A549 (cell line): ENCODE results near the gene GDF10. TPM values are rescaled to one million over a fixed set of nuclear protein-coding genes. Genes with fewer than 3 reads are reported as not detected.

Experiments
- ATAC-seq, 2 experiments: fragments of 200-7000 bp in 1 of 2; fragments of >200 bp in 1 of 2; cut with Nextera tagmentation in 1 of 2; cut with Tn5 transposase in 1 of 2; 3 replicates each; pipeline versions ENCODE4 v1.8.0 to v1.9.1; 2018 to 2020; ENCODE audit warnings: mild to moderate bottlenecking in 1 of 2, moderate library complexity in 1 of 2
- CTCF ChIA-PET: fragments of 300-600 bp; sonication (Branson Sonifier 250); formaldehyde crosslinking; extraction: SDS; loops from one replicate; lab custom pipeline; 2021; ENCODE audit warnings: antibody characterized with exemption, inconsistent platforms; lab: Yijun Ruan, JAX
- POLR2A ChIA-PET: fragments of 350-600 bp; formaldehyde crosslinking; extraction: SDS; loops from one replicate; lab custom pipeline; 2021; ENCODE audit warnings: antibody characterized with exemption, inconsistent platforms; lab: Yijun Ruan, JAX
- DNase-seq, 2 experiments: peaks; one replicate each; pipeline versions ENCODE4 v3.0.0 to v3.0.0-alpha.2; 2011 to 2016; ENCODE audit warnings: low read depth in 1 of 2, low spot score in 1 of 2
- FAIRE-seq: peaks from 2 replicates; lab custom pipeline; 2011; peaks lifted over from hg19 to GRCh38; lab: Jason Lieb, UNC
- H3K27ac ChIP-seq, 2 experiments: fragments of >200 bp; sonication (Bioruptor Twin); formaldehyde crosslinking; 3 replicates each; pipeline ENCODE4 v1.5.1; 2016 to 2017
- H3K4me1 ChIP-seq: fragments of >200 bp; sonication (Bioruptor Twin); formaldehyde crosslinking; 3 replicates; pipeline ENCODE4 v1.6.1; 2016
- H3K4me2 ChIP-seq: fragments of >200 bp; sonication (Bioruptor Twin); formaldehyde crosslinking; 3 replicates; pipeline ENCODE4 v1.6.1; 2016
- H3K4me3 ChIP-seq: fragments of >200 bp; sonication (Bioruptor Twin); formaldehyde crosslinking; 3 replicates; pipeline ENCODE4 v1.5.1; 2016
- H3K9me3 ChIP-seq: fragments of >200 bp; sonication (Bioruptor Twin); formaldehyde crosslinking; 3 replicates; pipeline ENCODE4 v1.6.1; 2016
- BCL3 ChIP-seq: fragments of >200 bp; sonication (Bioruptor Twin); formaldehyde crosslinking; IDR thresholded peaks from 3 replicates; pipeline ENCODE4 v1.6.1; 2016
- CBX8 ChIP-seq: fragments of 200-600 bp; sonication (generic); IDR thresholded peaks from 2 replicates; pipeline ENCODE4 v1.6.1; 2016
- CEBPB ChIP-seq, 2 experiments: fragments of >200 bp in 1 of 2; sonication (Bioruptor Twin) in 1 of 2; formaldehyde crosslinking in 1 of 2; IDR thresholded peaks; 2 replicates each; pipeline ENCODE4 v1.6.1; 2012 to 2016
- CHD2 ChIP-seq: fragments of 150-350 bp; IDR thresholded peaks from 2 replicates; pipeline ENCODE4 v1.6.1; 2014; ENCODE audit warnings: low read length; ENCODE audit not compliant: partially characterized antibody
- CHD4 ChIP-seq: fragments of 200-600 bp; sonication (generic); IDR thresholded peaks from 2 replicates; pipeline ENCODE4 v1.6.1; 2016; ENCODE audit warnings: antibody characterized with exemption, mild to moderate bottlenecking, borderline replicate concordance
- EHMT2 ChIP-seq: fragments of 200-600 bp; sonication (generic); IDR thresholded peaks from 2 replicates; pipeline ENCODE4 v1.6.1; 2016; ENCODE audit warnings: antibody characterized with exemption, low read depth, mild to moderate bottlenecking, moderate library complexity
- FOSL2 ChIP-seq, 2 experiments: fragments of 450-650 bp in 1 of 2; fragments of >200 bp in 1 of 2; sonication (Bioruptor Twin) in 1 of 2; formaldehyde crosslinking; IDR thresholded peaks; 2 replicates each; pipeline versions ENCODE4 v1.5.0 to v1.6.1; 2016 to 2020; ENCODE audit warnings: mild to moderate bottlenecking in 1 of 2, moderate library complexity in 1 of 2
- GATA3 ChIP-seq: IDR thresholded peaks from 2 replicates; pipeline ENCODE4 v1.6.1; 2012; ENCODE audit warnings: borderline replicate concordance
- HOXA7 ChIP-seq: fragments of 250-450 bp; sonication (Bioruptor Pico); IDR thresholded peaks from 2 replicates; pipeline ENCODE4 v1.5.0; 2020; ENCODE audit warnings: mild to moderate bottlenecking, moderate library complexity
- JUN ChIP-seq, 2 experiments: fragments of >200 bp; sonication (Bioruptor Twin); formaldehyde crosslinking; IDR thresholded peaks; 2 replicates in 1 of 2; 3 replicates in 1 of 2; pipeline ENCODE4 v1.6.1; 2016 to 2017
- JUNB ChIP-seq: fragments of >200 bp; sonication (Bioruptor Twin); formaldehyde crosslinking; IDR thresholded peaks from 2 replicates; pipeline ENCODE4 v1.6.1; 2016
- KDM5A ChIP-seq: fragments of 200-600 bp; sonication (generic); IDR thresholded peaks from 2 replicates; pipeline ENCODE4 v1.6.1; 2016; ENCODE audit warnings: antibody characterized with exemption, mild to moderate bottlenecking
- MAFK ChIP-seq: fragments of 450-650 bp; IDR thresholded peaks from 2 replicates; pipeline ENCODE4 v1.6.1; 2014; ENCODE audit not compliant: partially characterized antibody
- MYC ChIP-seq: IDR thresholded peaks from 2 replicates; pipeline ENCODE4 v1.6.1; 2012; ENCODE audit warnings: mild to moderate bottlenecking, inconsistent platforms, low read length, improper control_type of control experiment, borderline replicate concordance
- NFE2L2 ChIP-seq: fragments of 150-350 bp; conservative IDR thresholded peaks from 2 replicates; pipeline ENCODE4 v1.6.1; 2014; ENCODE audit warnings: low read length
- NR3C1 ChIP-seq: fragments of >200 bp; sonication (Bioruptor Twin); formaldehyde crosslinking; IDR thresholded peaks from 3 replicates; pipeline ENCODE4 v1.6.1; 2017
- POLR2A ChIP-seq: IDR thresholded peaks from 2 replicates; pipeline ENCODE4 v1.6.1; 2012; ENCODE audit warnings: mild to moderate bottlenecking, low read length
- POLR2AphosphoS2 ChIP-seq: conservative IDR thresholded peaks from 2 replicates; pipeline ENCODE4 v1.6.1; 2012; ENCODE audit warnings: low read length, improper control_type of control experiment, inconsistent platforms
- RARB ChIP-seq: fragments of 250-450 bp; sonication (Bioruptor Pico); IDR thresholded peaks from 2 replicates; pipeline ENCODE4 v1.8.0; 2021; ENCODE audit warnings: mild to moderate bottlenecking, moderate library complexity
- RFX5 ChIP-seq: fragments of 450-650 bp; IDR thresholded peaks from 2 replicates; pipeline ENCODE4 v1.7.1; 2014; ENCODE audit warnings: antibody characterized with exemption, mild to moderate bottlenecking, moderate library complexity
- SREBF2 ChIP-seq: fragments of 450-650 bp; IDR thresholded peaks from 2 replicates; pipeline ENCODE4 v1.6.1; 2014; ENCODE audit warnings: mild to moderate bottlenecking, moderate library complexity
- TFCP2L1 ChIP-seq: fragments of 250-450 bp; sonication (Bioruptor Pico); IDR thresholded peaks from 2 replicates; pipeline ENCODE4 v1.5.0; 2021; ENCODE audit warnings: mild to moderate bottlenecking
- TP53 ChIP-seq: fragments of 250-450 bp; sonication (Bioruptor Pico); IDR thresholded peaks from 2 replicates; pipeline ENCODE4 v1.5.0; 2021; ENCODE audit warnings: mild to moderate bottlenecking, moderate library complexity
- WGBS: methylation state at CpG from one replicate; pipeline ENCODE4 v1.1.6; 2017; ENCODE audit errors: missing lambda C conversion rate; 5-methylcytosine and 5-hydroxymethylcytosine counted together
- polyA plus RNA-seq, 4 experiments: library from polyadenylated mRNA; depleted of rRNA in 3 of 4; stranded (reverse); fragments of >200 nt; fragmentation: RNase III in 1 of 4; extraction: RNeasy Plus Mini Kit Qiagen cat#74134 plus additional on column Dnase treatment in 1 of 4; gene quantifications; 2 replicates in 3 of 4; 3 replicates in 1 of 4; pipeline ENCODE4 v1.2.3, GENCODE V29; 2011 to 2017
- TF ChIP-seq, protein P1 (sequence below): fragments of 250-450 bp; sonication (Bioruptor Pico); IDR thresholded peaks from 2 replicates; pipeline ENCODE4 v1.5.0; 2021; ENCODE audit warnings: mild to moderate bottlenecking, moderate library complexity, borderline replicate concordance

GDF10 gene
- polyA plus RNA-seq, 2 of the 4 experiments (the other 2 are of a cell fraction) = 0.10 TPM; not detected in 1

- Histone ChIP-seq H3K4me3 (no peak overlapping the region), H3K4me2 (no peak overlapping the region), H3K9me3 (no peaks in the 10 kb centered on the region), H3K27ac (no peak overlapping the region), H3K4me1 (no peaks in the 10 kb centered on the region)
- ChIA-PET CTCF (interaction anchor here (1.0 to 1.6 kb wide), 4 partner anchors 17 to 257 kb away, joined by 3 to 6 read pairs (median 4); no protein-coding TSS in a partner anchor), POLR2A (no interaction called here)
- no peak for TF ChIP-seq JUN (IDR thresholded peaks at IDR 0.05)
- FAIRE-seq (no peak), ATAC-seq (no peak), DNase-seq (no peak)
- WGBS = 46% methylated on average over 6 of the region's 6 CpGs
Measured at GRCh38 chr10:47282005-47282656, 17.9 kb upstream of the GDF10 start.

DNA sequence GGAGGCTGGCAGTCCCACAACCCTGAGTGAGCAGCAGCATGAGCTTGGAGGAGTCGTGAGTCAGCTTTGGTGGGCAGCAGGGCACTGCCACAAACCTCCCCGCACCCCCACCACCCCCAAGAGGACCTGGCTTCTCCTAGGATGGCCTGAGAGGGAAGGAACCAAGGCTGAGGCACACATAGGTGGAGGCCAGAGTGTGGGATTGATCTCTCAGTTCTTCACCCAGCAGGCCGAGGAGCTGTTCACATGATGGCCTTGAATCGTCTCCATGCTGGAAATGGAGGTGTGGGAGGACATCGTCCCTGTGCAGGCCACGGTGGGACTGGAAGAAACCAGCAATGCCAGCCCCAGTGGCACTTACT, 17.4 kb upstream of the GDF10 start:
- CTCF ChIA-PET = interaction anchor here (0.6 to 1.6 kb wide), 5 partner anchors 17 to 258 kb away, joined by 3 to 6 read pairs (median 4); no protein-coding TSS in a partner anchor
- no peak for FAIRE-seq
- WGBS = 32% methylated on average over 6 of the region's 6 CpGs

DNA sequence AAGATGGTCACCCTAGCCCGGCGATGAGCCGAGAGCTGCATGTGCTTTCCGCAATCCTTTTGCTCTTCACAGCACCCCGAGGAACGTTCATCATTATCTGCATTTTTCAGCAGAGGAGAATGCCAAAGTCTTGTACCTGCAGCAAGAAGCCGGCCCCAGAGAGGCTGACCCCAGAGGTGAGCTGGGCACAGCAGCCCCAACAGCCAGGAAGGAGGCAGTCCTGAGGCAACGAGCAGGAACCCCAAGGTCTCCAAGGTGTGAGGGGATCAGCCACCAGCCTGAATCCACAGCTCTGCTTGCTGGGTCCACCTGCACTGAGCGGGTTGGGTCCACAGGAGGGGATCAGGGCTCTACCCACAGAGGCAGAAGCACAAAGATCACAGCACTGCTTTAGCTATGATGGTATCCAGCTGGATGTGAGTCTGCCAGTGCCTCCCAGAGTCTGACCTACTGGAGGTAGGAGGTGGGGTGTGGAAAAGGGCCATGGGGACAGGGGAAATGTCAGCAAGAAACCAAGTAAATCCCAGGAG, 16.8 kb upstream of the GDF10 start:
- ChIA-PET POLR2A (no interaction called here), CTCF (interaction anchor here (0.6 to 1.6 kb wide), 5 partner anchors 18 to 258 kb away, joined by 3 to 6 read pairs (median 4); no protein-coding TSS in a partner anchor)
- no peak overlapping the region for H3K4me3 ChIP-seq
- H3K27ac ChIP-seq = no peak overlapping the region
- 55% methylated on average over 8 of the region's 9 CpGs for WGBS
- H3K4me2 ChIP-seq = no peak overlapping the region
- DNase-seq = no peak
- H3K9me3 ChIP-seq = no peaks in the 10 kb centered on the region
- no peak for FAIRE-seq
- no peak for ATAC-seq
- H3K4me1 ChIP-seq = no peaks in the 10 kb centered on the region
- TF ChIP-seq CEBPB (IDR thresholded peaks at IDR 0.05) (no peak), CHD4 (no peak), EHMT2 (no peak), SREBF2 (no peak), POLR2AphosphoS2 (no peak), FOSL2 (IDR thresholded peaks at IDR 0.05) (no peak), FOSL2 (CRISPR knock-in tag; IDR thresholded peaks at IDR 0.05) (no peak), RARB (CRISPR knock-in tag) (no peak), HOXA7 (CRISPR knock-in tag) (no peak), NFE2L2 (no peak), TP53 (CRISPR knock-in tag) (no peak), MAFK (no peak)

More for the DNA sequence above, 17.4 kb upstream of the GDF10 start:
- TF ChIP-seq CBX8 = no peak
- TF ChIP-seq CHD2 = no peak
- TF ChIP-seq NR3C1 = no peak
- TF ChIP-seq BCL3 = no peak
- no peaks in the 10 kb centered on the region for H3K9me3 ChIP-seq
- DNase-seq (no peak), ATAC-seq (no peak)
- H3K27ac ChIP-seq = no peak overlapping the region
- POLR2A ChIA-PET = no interaction called here
- H3K4me2 ChIP-seq = no peak overlapping the region
- no peaks in the 10 kb centered on the region for H3K4me1 ChIP-seq
- no peak overlapping the region for H3K4me3 ChIP-seq

DNA sequence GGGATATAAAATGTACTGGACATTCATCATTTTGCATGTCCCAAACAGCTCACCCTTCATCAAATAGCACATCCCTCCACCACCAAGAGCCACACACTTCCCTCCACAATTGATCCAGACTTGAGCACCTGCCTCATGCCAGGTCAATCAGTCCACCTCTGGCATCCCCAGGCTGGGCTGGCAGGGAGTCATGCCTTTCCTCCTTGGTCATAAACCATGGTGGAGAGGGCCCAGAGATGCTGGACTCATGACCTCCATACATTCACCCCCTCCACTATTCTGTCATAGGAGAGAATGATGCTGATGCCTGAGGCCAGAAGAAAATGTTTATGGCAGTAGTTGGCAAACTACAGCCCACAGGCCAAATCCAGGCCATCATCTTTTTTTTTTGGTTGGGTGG, 16.1 kb upstream of the GDF10 start:
- ATAC-seq (no peak), FAIRE-seq (no peak), DNase-seq (no peak)
- Histone ChIP-seq H3K27ac (no peak overlapping the region), H3K4me2 (no peak overlapping the region), H3K4me1 (no peaks in the 10 kb centered on the region), H3K9me3 (no peaks in the 10 kb centered on the region), H3K4me3 (no peak overlapping the region)
- POLR2A ChIA-PET = no interaction called here
- CTCF ChIA-PET = interaction anchor here (1.4 to 1.6 kb wide), 2 partner anchors 19 to 24 kb away, joined by 3 to 4 read pairs; no protein-coding TSS in a partner anchor
- TF ChIP-seq BCL3 (no peak), CEBPB (IDR thresholded peaks at IDR 0.05) (no peak), KDM5A (no peak), RFX5 (no peak), NFE2L2 (no peak), GATA3 (no peak), JUNB (no peak), POLR2A (no peak), TFCP2L1 (CRISPR knock-in tag) (no peak), MYC (no peak)
- TF ChIP-seq, protein P1, sequence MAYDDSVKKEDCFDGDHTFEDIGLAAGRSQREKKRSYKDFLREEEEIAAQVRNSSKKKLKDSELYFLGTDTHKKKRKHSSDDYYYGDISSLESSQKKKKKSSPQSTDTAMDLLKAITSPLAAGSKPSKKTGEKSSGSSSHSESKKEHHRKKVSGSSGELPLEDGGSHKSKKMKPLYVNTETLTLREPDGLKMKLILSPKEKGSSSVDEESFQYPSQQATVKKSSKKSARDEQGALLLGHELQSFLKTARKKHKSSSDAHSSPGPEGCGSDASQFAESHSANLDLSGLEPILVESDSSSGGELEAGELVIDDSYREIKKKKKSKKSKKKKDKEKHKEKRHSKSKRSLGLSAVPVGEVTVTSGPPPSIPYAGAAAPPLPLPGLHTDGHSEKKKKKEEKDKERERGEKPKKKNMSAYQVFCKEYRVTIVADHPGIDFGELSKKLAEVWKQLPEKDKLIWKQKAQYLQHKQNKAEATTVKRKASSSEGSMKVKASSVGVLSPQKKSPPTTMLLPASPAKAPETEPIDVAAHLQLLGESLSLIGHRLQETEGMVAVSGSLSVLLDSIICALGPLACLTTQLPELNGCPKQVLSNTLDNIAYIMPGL (CRISPR knock-in tag) = no peak
